Muscle layer of colon (tissue), 2 donors: ENCODE results near the gene JUN.

Source experiments
- H3K27ac ChIP-seq: one replicate; pipeline ENCODE4 v1.7.0; 2013; ENCODE audit warnings: low read depth, mild to moderate bottlenecking, low read length, moderate library complexity
- H3K27me3 ChIP-seq, 2 donors: one replicate each; pipeline ENCODE4 v1.7.0; 2013; ENCODE audit warnings: low read length in 2 of 2, mild to moderate bottlenecking in 2 of 2; ENCODE audit not compliant: insufficient read depth in 2 of 2, control insufficient read depth in 1 of 2
- H3K36me3 ChIP-seq: one replicate; pipeline ENCODE4 v1.7.0; 2013; ENCODE audit warnings: mild to moderate bottlenecking, low read length; ENCODE audit not compliant: insufficient read depth
- H3K4me1 ChIP-seq: one replicate; pipeline ENCODE4 v1.7.0; 2013; ENCODE audit warnings: mild to moderate bottlenecking, low read length; ENCODE audit not compliant: insufficient read depth
- H3K4me3 ChIP-seq, 2 donors: one replicate each; pipeline ENCODE4 v1.7.0; 2013; ENCODE audit warnings: low read length in 2 of 2, low read depth in 1 of 2, mild to moderate bottlenecking in 1 of 2, moderate library complexity in 1 of 2
- H3K9ac ChIP-seq: one replicate; pipeline ENCODE4 v1.7.0; 2013; ENCODE audit warnings: low read length
- H3K9me3 ChIP-seq: one replicate; pipeline ENCODE4 v1.7.0; 2013; ENCODE audit warnings: mild to moderate bottlenecking, low read length
- donor health status: abdominal sarcoma.
- donor health status: Adenocarcinoma of cecum.

JUN gene

GRCh38 chr1:58749646-58750045, 34.2 kb downstream of the JUN start:
- Histone ChIP-seq H3K4me1 (peaks cover 8% of the 10 kb centered on the region), H3K9ac (no peak overlapping the region), H3K27ac (no peak overlapping the region), H3K27me3 (no peaks in the 10 kb centered on the region), H3K36me3 (no peaks in the 10 kb centered on the region), H3K9me3 (no peaks in the 10 kb centered on the region), H3K4me3 (no peak overlapping the region)

- H3K9me3 ChIP-seq = no peaks in the 10 kb centered on the region
- no peaks in the 10 kb centered on the region for H3K27me3 ChIP-seq
- H3K27ac ChIP-seq = no peak overlapping the region
- no peak overlapping the region for H3K4me3 ChIP-seq
- H3K4me1 ChIP-seq = peaks cover 5% of the 10 kb centered on the region
- H3K9ac ChIP-seq = no peak overlapping the region
- H3K36me3 ChIP-seq = no peaks in the 10 kb centered on the region
Observed at GRCh38 chr1:58748666-58749065, 35.2 kb downstream of the JUN start.

GRCh38 chr1:58746757-58747156, 37.1 kb downstream of the JUN start:
- Histone ChIP-seq H3K9ac (no peak overlapping the region), H3K27me3 (no peaks in the 10 kb centered on the region), H3K36me3 (no peaks in the 10 kb centered on the region), H3K9me3 (no peaks in the 10 kb centered on the region), H3K27ac (no peak overlapping the region), H3K4me1 (no peaks in the 10 kb centered on the region), H3K4me3 (no peak overlapping the region)

- H3K36me3 ChIP-seq = no peaks in the 10 kb centered on the region
- no peaks in the 10 kb centered on the region for H3K27me3 ChIP-seq
- H3K9me3 ChIP-seq = no peaks in the 10 kb centered on the region
- no peak overlapping the region for H3K4me3 ChIP-seq
- H3K4me1 ChIP-seq = no peaks in the 10 kb centered on the region
- H3K27ac ChIP-seq = no peak overlapping the region
- no peak overlapping the region for H3K9ac ChIP-seq
Observed at GRCh38 chr1:58746182-58746581, 37.7 kb downstream of the JUN start.

GRCh38 chr1:58745666-58746065, 38.2 kb downstream of the JUN start:
- Histone ChIP-seq H3K36me3 (no peaks in the 10 kb centered on the region), H3K9me3 (no peaks in the 10 kb centered on the region), H3K27ac (no peak overlapping the region), H3K4me1 (no peaks in the 10 kb centered on the region), H3K9ac (no peak overlapping the region), H3K27me3 (no peaks in the 10 kb centered on the region), H3K4me3 (no peak overlapping the region)

- Histone ChIP-seq H3K27me3 (no peaks in the 10 kb centered on the region), H3K27ac (no peak overlapping the region), H3K9me3 (no peaks in the 10 kb centered on the region), H3K4me1 (no peaks in the 10 kb centered on the region), H3K9ac (no peak overlapping the region), H3K36me3 (no peaks in the 10 kb centered on the region), H3K4me3 (no peak overlapping the region)
Observed at GRCh38 chr1:58745117-58745516, 38.7 kb downstream of the JUN start.

GRCh38 chr1:58741678-58742553, 41.9 kb downstream of the JUN start:
- no peaks in the 10 kb centered on the region for H3K4me1 ChIP-seq
- no peak overlapping the region for H3K27ac ChIP-seq
- no peak overlapping the region for H3K4me3 ChIP-seq
- no peaks in the 10 kb centered on the region for H3K9me3 ChIP-seq
- no peaks in the 10 kb centered on the region for H3K27me3 ChIP-seq
- H3K36me3 ChIP-seq = no peaks in the 10 kb centered on the region
- H3K9ac ChIP-seq = no peak overlapping the region

- H3K9ac ChIP-seq = no peak overlapping the region
- no peaks in the 10 kb centered on the region for H3K27me3 ChIP-seq
- no peaks in the 10 kb centered on the region for H3K36me3 ChIP-seq
- H3K4me1 ChIP-seq = no peaks in the 10 kb centered on the region
- H3K27ac ChIP-seq = no peak overlapping the region
- no peak overlapping the region for H3K4me3 ChIP-seq
- H3K9me3 ChIP-seq = no peaks in the 10 kb centered on the region
Observed at GRCh38 chr1:58739856-58740466, 43.9 kb downstream of the JUN start.

GRCh38 chr1:58738876-58739275, 45.0 kb downstream of the JUN start:
- no peak overlapping the region for H3K27ac ChIP-seq

GRCh38 chr1:58735586-58735985, 48.3 kb downstream of the JUN start:
- Histone ChIP-seq H3K27me3 (no peaks in the 10 kb centered on the region), H3K4me1 (peaks cover 9% of the 10 kb centered on the region), H3K27ac (no peak overlapping the region), H3K9ac (no peak overlapping the region), H3K36me3 (no peaks in the 10 kb centered on the region), H3K4me3 (no peak overlapping the region), H3K9me3 (no peaks in the 10 kb centered on the region)

More at GRCh38 chr1:58738876-58739275, 45.0 kb downstream of the JUN start:
- no peaks in the 10 kb centered on the region for H3K27me3 ChIP-seq
- no peaks in the 10 kb centered on the region for H3K4me1 ChIP-seq
- H3K4me3 ChIP-seq = no peak overlapping the region
- H3K9me3 ChIP-seq = no peaks in the 10 kb centered on the region
- H3K36me3 ChIP-seq = no peaks in the 10 kb centered on the region
- H3K9ac ChIP-seq = no peak overlapping the region

GRCh38 chr1:58734630-58735029, 49.2 kb downstream of the JUN start:
- H3K36me3 ChIP-seq = no peaks in the 10 kb centered on the region
- H3K27ac ChIP-seq = no peak overlapping the region
- H3K27me3 ChIP-seq = no peaks in the 10 kb centered on the region
- H3K4me1 ChIP-seq = peaks cover 9% of the 10 kb centered on the region
- no peak overlapping the region for H3K9ac ChIP-seq
- H3K9me3 ChIP-seq = no peaks in the 10 kb centered on the region
- H3K4me3 ChIP-seq = no peak overlapping the region
